WTC11 (cell line): ENCODE results near the gene PTPN4. TPM values are rescaled to one million over a fixed set of nuclear protein-coding genes. Genes with fewer than 3 reads are reported as not detected.

Experiments used
- ATAC-seq: fragments of 200-7000 bp; cut with Tn5 transposase; 2 replicates; pipeline ENCODE4 v1.10.0; 2021; ENCODE audit warnings: mild to moderate bottlenecking, moderate library complexity
- CTCF ChIA-PET: fragments of 300-600 bp; sonication (Branson Sonifier 250); formaldehyde crosslinking; loops from one replicate; lab custom pipeline; 2021; ENCODE audit warnings: antibody characterized with exemption; lab: Charles Lee
- POLR2A ChIA-PET: fragments of 350-600 bp; sonication (Branson Sonifier 250); formaldehyde crosslinking; loops from one replicate; lab custom pipeline; 2021; ENCODE audit warnings: antibody characterized with exemption; lab: Charles Lee
- DNase-seq: peaks from one replicate; pipeline ENCODE4 v3.0.0; 2021; ENCODE audit warnings: low spot score
- H3K27ac Mint-ChIP-seq: 2 replicates; pipeline ENCODE4 v1.8.0; 2021; ENCODE audit warnings: mixed read lengths
- H3K27me3 Mint-ChIP-seq: 2 replicates; pipeline ENCODE4 v1.8.0; 2021; ENCODE audit warnings: low read depth, mild to moderate bottlenecking, moderate library complexity, mixed read lengths
- H3K36me3 Mint-ChIP-seq: 2 replicates; pipeline ENCODE4 v1.8.0; 2021; ENCODE audit warnings: mixed read lengths
- H3K4me1 Mint-ChIP-seq: 2 replicates; pipeline ENCODE4 v1.8.0; 2022; ENCODE audit warnings: mixed read lengths
- H3K4me3 Mint-ChIP-seq: 2 replicates; pipeline ENCODE4 v1.8.0; 2021; ENCODE audit warnings: mild to moderate bottlenecking, moderate library complexity, mixed read lengths
- H3K9me3 Mint-ChIP-seq: 2 replicates; pipeline ENCODE4 v1.8.0; 2021; ENCODE audit warnings: mixed read lengths
- ATF1 ChIP-seq: sonication (generic); formaldehyde crosslinking; IDR thresholded peaks from 2 replicates; pipeline ENCODE4 v1.8.1; 2023; ENCODE audit warnings: mild to moderate bottlenecking, moderate library complexity, missing genetic modification reagents
- ATF2 ChIP-seq: sonication (generic); formaldehyde crosslinking; IDR thresholded peaks from 2 replicates; pipeline ENCODE4 v1.8.1; 2022; ENCODE audit warnings: low read depth, missing genetic modification reagents, borderline replicate concordance
- ATF3 ChIP-seq: sonication (generic); formaldehyde crosslinking; conservative IDR thresholded peaks from 2 replicates; pipeline ENCODE4 v1.8.1; 2022; ENCODE audit warnings: mild to moderate bottlenecking, missing genetic modification reagents
- ATF6 ChIP-seq: sonication (generic); formaldehyde crosslinking; IDR thresholded peaks from 2 replicates; pipeline ENCODE4 v1.8.1; 2023; ENCODE audit warnings: mild to moderate bottlenecking, missing genetic modification reagents
- CREB1 ChIP-seq: sonication (generic); formaldehyde crosslinking; IDR thresholded peaks from 2 replicates; pipeline ENCODE4 v1.8.0; 2023; ENCODE audit warnings: mild to moderate bottlenecking, missing genetic modification reagents
- ELF4 ChIP-seq: sonication (generic); formaldehyde crosslinking; IDR thresholded peaks from 2 replicates; pipeline ENCODE4 v1.8.1; 2022; ENCODE audit warnings: low read depth, mild to moderate bottlenecking, moderate library complexity, missing genetic modification reagents
- ESRRA ChIP-seq: sonication (generic); formaldehyde crosslinking; IDR thresholded peaks from 2 replicates; pipeline ENCODE4 v1.8.1; 2022; ENCODE audit warnings: mild to moderate bottlenecking, missing genetic modification reagents, borderline replicate concordance
- FOXK1 ChIP-seq: sonication (generic); formaldehyde crosslinking; IDR thresholded peaks from 2 replicates; pipeline ENCODE4 v1.8.0; 2022; ENCODE audit warnings: mild to moderate bottlenecking, moderate library complexity, missing genetic modification reagents
- GTF2I ChIP-seq: fragments of 250-450 bp; sonication (Bioruptor Pico); conservative IDR thresholded peaks from 2 replicates; pipeline ENCODE4 v1.4.0; 2021; ENCODE audit warnings: mild to moderate bottlenecking
- MAX ChIP-seq: sonication (generic); formaldehyde crosslinking; IDR thresholded peaks from 2 replicates; pipeline ENCODE4 v1.8.0; 2022; ENCODE audit warnings: mild to moderate bottlenecking, missing genetic modification reagents
- NFATC4 ChIP-seq: fragments of 250-450 bp; sonication (Bioruptor Pico); IDR thresholded peaks from 2 replicates; pipeline ENCODE4 v1.9.0; 2021; ENCODE audit warnings: mild to moderate bottlenecking
- TEAD4 ChIP-seq: sonication (generic); formaldehyde crosslinking; IDR thresholded peaks from 2 replicates; pipeline ENCODE4 v1.8.0; 2022; ENCODE audit warnings: mild to moderate bottlenecking, missing genetic modification reagents
- ZNF532 ChIP-seq: fragments of 250-450 bp; sonication (Bioruptor Pico); IDR thresholded peaks from 2 replicates; pipeline ENCODE4 v1.9.0; 2021; ENCODE audit warnings: mild to moderate bottlenecking, borderline replicate concordance
- total RNA-seq: library from RNA; stranded (reverse); gene quantifications from 3 replicates; pipeline ENCODE4 v1.2.3, GENCODE V29; 2021

The PTPN4 gene
- total RNA-seq, 1 experiment from 2014 or later = 85.8 TPM

GRCh38 chr2:119958670-119959268 is 199.0 kb downstream of the PTPN4 start (continued):
- no peak for TF ChIP-seq ZNF532 (CRISPR knock-in tag)
- no peak for TF ChIP-seq FOXK1 (CRISPR knock-in tag)

- ChIA-PET CTCF (no interaction called here), POLR2A (no interaction called here)
- Mint-ChIP-seq H3K4me1 (peaks cover 15% of the 10 kb centered on the region), H3K27me3 (no peaks in the 10 kb centered on the region), H3K9me3 (peaks cover 7% of the 10 kb centered on the region), H3K36me3 (peaks cover 70% of the 10 kb centered on the region), H3K4me3 (no peak overlapping the region), H3K27ac (peak overlapping the region; percentile 3; the same call in 1 of the 2 replicates)
- TF ChIP-seq ESRRA (no peak), ATF2 (no peak)
- no peak for ATAC-seq
- DNase-seq = no peak
Measured at GRCh38 chr2:119960821-119961220, 201.1 kb downstream of the PTPN4 start.

- POLR2A ChIA-PET = no interaction called here
- Mint-ChIP-seq H3K4me3 (no peak overlapping the region), H3K27me3 (no peaks in the 10 kb centered on the region), H3K36me3 (peaks cover 5% of the 10 kb centered on the region), H3K4me1 (no peaks in the 10 kb centered on the region), H3K27ac (no peak overlapping the region), H3K9me3 (peaks cover 9% of the 10 kb centered on the region; the same call in 1 of the 2 replicates)
- no peak for ATAC-seq
- CTCF ChIA-PET = no interaction called here
- no peak for DNase-seq
- TF ChIP-seq ELF4 (CRISPR knock-in tag) = no peak
- TF ChIP-seq ATF1 (CRISPR knock-in tag) = no peak
- no peak for TF ChIP-seq ATF6 (CRISPR knock-in tag)
- no peak for TF ChIP-seq TEAD4
- no peak for TF ChIP-seq MAX (CRISPR knock-in tag)
- no peak for TF ChIP-seq GTF2I (CRISPR knock-in tag)
- no peak for TF ChIP-seq ATF3 (CRISPR knock-in tag)
- no peak for TF ChIP-seq NFATC4 (CRISPR knock-in tag)
- no peak for TF ChIP-seq CREB1 (CRISPR knock-in tag)
Measured at GRCh38 chr2:119981896-119982295, 222.2 kb downstream of the PTPN4 start.
